Activated T-helper 17 cell treated with anti-CD3 and anti-CD28 coated beads, Interleukin-2, amount 50 U/mL, for 72 hours (primary cell): Measurements from ENCODE around the gene SIPA1. TPM values are rescaled to one million over a fixed set of nuclear protein-coding genes. Genes with fewer than 3 reads are reported as not detected.
"Not testable (repeated sequence)": the region's sequence is repeated elsewhere in the genome, so short reads cannot be mapped to it uniquely, and the experiment has no call there.

ENCODE experiments used
- ATAC-seq: fragments of 150-1000 bp; cut with Tn5 transposase; replicated peaks from 2 replicates; pipeline ENCODE4 v1.10.0; 2021; ENCODE audit warnings: mild to moderate bottlenecking, moderate library complexity
- H3K27ac Mint-ChIP-seq: one replicate; pipeline ENCODE4 v1.8.0; 2022; ENCODE audit warnings: mixed read lengths
- H3K27me3 Mint-ChIP-seq: one replicate; pipeline ENCODE4 v1.8.0; 2022; ENCODE audit warnings: mixed read lengths
- H3K36me3 Mint-ChIP-seq: one replicate; pipeline ENCODE4 v1.8.0; 2022; ENCODE audit warnings: low read depth, mild to moderate bottlenecking, mixed read lengths
- H3K4me1 Mint-ChIP-seq: one replicate; pipeline ENCODE4 v1.8.0; 2022; ENCODE audit warnings: mixed read lengths
- H3K4me3 Mint-ChIP-seq: one replicate; pipeline ENCODE4 v1.8.0; 2022; ENCODE audit warnings: mild to moderate bottlenecking, mixed read lengths
- H3K9me3 Mint-ChIP-seq: one replicate; pipeline ENCODE4 v1.8.0; 2022; ENCODE audit warnings: mixed read lengths
- total RNA-seq, 2 donors: library from RNA; stranded (reverse); gene quantifications; one replicate each; pipeline ENCODE4 v1.2.3, GENCODE V29; 2022

Gene SIPA1
- total RNA-seq, 2 donors from 2014 or later = 135 to 144 TPM

GRCh38 chr11:65651589-65652510, 13.9 kb downstream of the SIPA1 start:
- peak overlapping the region; percentile 87 for H3K27ac Mint-ChIP-seq
- peaks cover 93% of the 10 kb centered on the region for H3K36me3 Mint-ChIP-seq
- no peak for ATAC-seq
- no peaks in the 10 kb centered on the region for H3K9me3 Mint-ChIP-seq
- peak overlapping the region; percentile 78 for H3K4me3 Mint-ChIP-seq
- peaks cover 31% of the 10 kb centered on the region for H3K4me1 Mint-ChIP-seq
- H3K27me3 Mint-ChIP-seq = no peaks in the 10 kb centered on the region

GRCh38 chr11:65652511-65653228, 14.8 kb downstream of the SIPA1 start:
- H3K27ac Mint-ChIP-seq = peak overlapping the region; percentile 87
- ATAC-seq = peak; percentile 90
- H3K36me3 Mint-ChIP-seq = peaks cover 99% of the 10 kb centered on the region

GRCh38 chr11:65653229-65654225, 15.6 kb downstream of the SIPA1 start:
- no peak for ATAC-seq
- Mint-ChIP-seq H3K9me3 (no peaks in the 10 kb centered on the region), H3K36me3 (peaks cover 99% of the 10 kb centered on the region), H3K4me3 (peak overlapping the region; percentile 78), H3K4me1 (peaks cover 35% of the 10 kb centered on the region), H3K27me3 (no peaks in the 10 kb centered on the region), H3K27ac (peak overlapping the region; percentile 87)

More at GRCh38 chr11:65652511-65653228, 14.8 kb downstream of the SIPA1 start:
- peak overlapping the region; percentile 78 for H3K4me3 Mint-ChIP-seq
- no peaks in the 10 kb centered on the region for H3K9me3 Mint-ChIP-seq
- no peaks in the 10 kb centered on the region for H3K27me3 Mint-ChIP-seq
- H3K4me1 Mint-ChIP-seq = peaks cover 35% of the 10 kb centered on the region

GRCh38 chr11:65654375-65655349, 16.8 kb downstream of the SIPA1 start:
- Mint-ChIP-seq H3K27ac (peak overlapping the region; percentile 48), H3K4me3 (peak overlapping the region; percentile 11), H3K9me3 (no peaks in the 10 kb centered on the region), H3K36me3 (peaks cover 99% of the 10 kb centered on the region), H3K4me1 (peaks cover 47% of the 10 kb centered on the region), H3K27me3 (no peaks in the 10 kb centered on the region)
- ATAC-seq = no peak

DNA sequence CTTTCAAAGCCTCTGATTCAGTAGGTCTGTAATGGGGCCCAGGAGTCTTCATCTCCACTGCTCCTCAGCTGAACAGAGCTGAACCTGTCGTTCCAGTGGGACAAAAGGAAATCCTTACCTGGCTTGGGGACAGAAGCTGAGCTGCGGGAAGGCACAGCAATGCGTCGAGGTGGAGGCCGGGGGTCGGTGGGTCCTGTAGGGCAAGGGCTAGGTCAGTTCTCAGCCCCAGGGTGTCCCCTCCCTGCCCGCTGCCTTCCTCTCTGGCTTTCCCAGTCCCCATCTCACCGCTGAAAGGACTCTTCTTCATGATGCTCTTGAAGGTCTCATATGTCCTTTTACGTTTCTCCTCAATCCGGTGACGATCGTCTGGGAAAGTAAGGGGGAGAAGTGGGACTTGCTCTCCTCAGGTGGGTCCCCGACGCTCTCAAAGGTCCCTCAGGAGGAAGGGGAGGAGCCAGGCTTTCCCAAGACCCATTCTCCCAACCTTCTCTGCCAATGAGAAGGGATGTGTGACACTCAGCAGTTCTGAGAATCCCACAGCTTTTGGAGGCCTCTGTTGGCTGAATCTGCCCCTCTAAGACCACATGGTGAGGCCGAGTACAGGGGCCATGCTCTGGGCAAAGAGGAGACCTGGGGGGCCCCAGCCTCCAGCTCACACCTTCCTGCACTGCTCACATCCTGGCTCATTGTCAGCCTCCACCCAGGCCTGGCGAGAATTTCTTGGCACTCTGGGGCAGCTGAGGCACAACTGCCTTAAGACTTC, 17.9 kb downstream of the SIPA1 start:
- peaks cover 54% of the 10 kb centered on the region for H3K4me1 Mint-ChIP-seq
- peaks cover 99% of the 10 kb centered on the region for H3K36me3 Mint-ChIP-seq
- ATAC-seq = no peak
- peak overlapping the region; percentile 48 for H3K27ac Mint-ChIP-seq
- no peaks in the 10 kb centered on the region for H3K9me3 Mint-ChIP-seq
- H3K27me3 Mint-ChIP-seq = no peaks in the 10 kb centered on the region
- H3K4me3 Mint-ChIP-seq = peak overlapping the region; percentile 11

DNA sequence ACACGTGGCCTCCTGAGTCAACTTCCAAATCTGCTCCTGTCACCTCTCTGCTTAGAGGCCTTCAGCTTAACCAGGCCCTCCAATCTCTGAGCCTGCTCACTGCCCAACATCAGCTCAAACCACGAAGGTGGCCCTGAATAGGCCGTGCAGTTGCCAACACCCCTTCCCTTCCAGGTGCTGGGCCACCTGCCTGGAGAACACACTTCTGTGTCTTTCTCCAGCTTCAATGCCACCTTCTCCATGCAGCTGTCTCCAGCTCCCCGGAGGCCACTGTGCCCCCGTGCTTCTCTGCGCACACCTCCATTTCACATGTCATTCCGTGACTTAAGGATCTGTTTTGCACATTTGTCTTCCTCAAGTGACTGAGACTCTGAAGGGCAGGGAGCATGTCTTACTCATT, 19.5 kb downstream of the SIPA1 start:
- Mint-ChIP-seq H3K9me3 (no peaks in the 10 kb centered on the region), H3K27ac (peak overlapping the region; percentile 72), H3K4me3 (no peak overlapping the region), H3K4me1 (peaks cover 44% of the 10 kb centered on the region), H3K27me3 (no peaks in the 10 kb centered on the region), H3K36me3 (peaks cover 98% of the 10 kb centered on the region)
- no peak for ATAC-seq

DNA sequence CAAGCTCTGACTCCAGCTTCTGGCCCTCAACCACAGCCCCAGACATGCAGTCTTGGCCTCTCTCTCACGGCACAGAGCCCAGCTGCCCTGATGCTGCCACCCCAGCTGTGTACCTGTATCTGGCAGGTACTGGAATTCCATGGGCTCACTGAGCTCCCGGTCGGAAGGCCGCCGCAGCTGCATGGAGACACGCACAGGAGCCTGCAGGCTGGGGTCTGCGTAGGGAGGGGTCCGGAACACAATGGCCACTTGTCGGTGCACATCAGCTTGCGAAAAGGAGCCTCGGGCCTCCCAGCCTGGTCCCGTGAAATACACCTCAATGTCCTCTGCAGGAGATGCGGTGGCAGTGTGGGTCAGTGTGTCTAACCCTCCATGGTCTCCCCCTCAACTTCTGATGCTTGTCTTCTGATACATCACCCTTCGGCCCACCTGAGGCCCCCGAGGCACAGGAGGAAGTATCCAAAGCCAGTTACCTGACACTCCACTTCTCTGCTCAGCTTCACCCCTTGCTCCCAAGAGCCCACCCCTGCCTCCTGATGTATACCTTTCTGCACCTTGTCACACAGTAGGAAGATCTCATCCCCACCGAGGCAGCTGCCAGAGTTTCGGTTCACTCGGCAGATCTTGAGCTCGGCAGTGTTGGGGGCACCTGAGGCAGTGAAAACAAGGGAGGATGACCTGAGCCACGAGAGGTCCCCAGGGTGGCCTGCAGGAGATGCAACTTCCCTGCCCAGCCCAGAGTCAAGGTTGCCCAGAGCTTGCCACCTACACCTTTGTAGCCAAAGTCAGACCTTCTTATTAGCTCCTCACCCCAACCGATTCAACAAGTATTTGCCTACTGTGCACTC, 20.5 kb downstream of the SIPA1 start:
- peak overlapping the region; percentile 79 for H3K27ac Mint-ChIP-seq
- no peaks in the 10 kb centered on the region for H3K9me3 Mint-ChIP-seq
- peaks cover 89% of the 10 kb centered on the region for H3K36me3 Mint-ChIP-seq
- H3K27me3 Mint-ChIP-seq = no peaks in the 10 kb centered on the region
- peaks cover 37% of the 10 kb centered on the region for H3K4me1 Mint-ChIP-seq
- no peak for ATAC-seq
- H3K4me3 Mint-ChIP-seq = peak overlapping the region; percentile 65

DNA sequence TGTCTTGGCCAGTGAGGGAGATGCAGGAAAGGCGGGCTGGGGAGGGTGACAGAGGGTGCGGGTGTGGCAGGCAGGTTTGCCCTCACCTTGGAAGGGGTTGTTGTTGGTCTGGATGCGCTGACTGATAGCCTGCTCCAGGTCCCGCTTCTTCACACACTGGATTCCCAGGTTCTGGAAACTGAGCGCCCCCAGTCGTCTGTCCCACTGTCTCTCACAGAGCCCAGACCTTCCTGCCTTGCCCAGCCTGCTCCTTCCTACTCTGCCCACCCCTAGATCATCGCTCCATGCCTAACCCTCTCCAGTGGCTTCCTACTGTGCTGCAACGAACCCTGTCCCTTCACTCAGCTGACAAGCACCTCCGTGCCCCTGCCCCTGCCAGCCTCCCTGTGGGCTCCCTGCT, 22.1 kb downstream of the SIPA1 start:
- Mint-ChIP-seq H3K4me1 (peaks cover 36% of the 10 kb centered on the region), H3K27ac (peak overlapping the region; percentile 79), H3K9me3 (no peaks in the 10 kb centered on the region), H3K4me3 (peak overlapping the region; percentile 65), H3K27me3 (no peaks in the 10 kb centered on the region), H3K36me3 (peaks cover 73% of the 10 kb centered on the region)
- ATAC-seq = no peak

- H3K36me3 Mint-ChIP-seq = peaks cover 64% of the 10 kb centered on the region
- not testable (repeated sequence) for ATAC-seq, H3K27me3 Mint-ChIP-seq, H3K27ac Mint-ChIP-seq, H3K9me3 Mint-ChIP-seq
- peak overlapping the region; percentile 81 for H3K4me3 Mint-ChIP-seq
- H3K4me1 Mint-ChIP-seq = peaks cover 33% of the 10 kb centered on the region
These were observed 23.0 kb downstream of the SIPA1 start for GRCh38 chr11:65660908-65661307.

DNA sequence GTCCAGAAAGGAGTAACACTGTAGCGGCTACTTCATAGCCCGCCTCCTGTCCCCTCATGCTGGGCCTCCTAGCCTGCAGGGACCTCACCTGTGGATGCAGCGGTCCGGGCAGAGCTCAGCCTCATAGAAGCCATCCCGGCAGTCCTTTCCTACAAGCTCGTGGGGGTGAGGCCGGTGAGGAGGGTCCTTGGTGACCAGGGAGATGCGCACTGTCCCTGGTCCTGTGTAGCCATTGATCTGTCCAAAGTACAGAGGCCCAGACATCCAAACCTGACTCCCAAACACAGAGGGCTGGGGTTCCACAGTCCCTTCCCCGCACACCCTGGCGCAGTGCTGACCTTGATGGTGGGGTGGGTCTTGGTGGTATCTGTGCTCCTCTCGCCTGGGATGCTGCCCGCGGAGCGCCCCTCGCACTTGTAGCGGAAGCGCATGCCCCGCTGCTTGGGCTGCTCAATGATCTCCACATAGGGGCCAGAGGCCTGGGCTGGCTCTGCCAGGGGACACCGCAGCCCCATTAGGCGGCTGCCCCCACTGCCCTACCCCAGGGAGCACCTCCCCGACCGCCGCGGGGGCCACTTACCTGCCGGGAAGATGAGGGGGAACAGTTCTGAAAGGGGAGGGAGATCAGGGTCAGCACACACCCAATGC, 23.8 kb downstream of the SIPA1 start:
- H3K4me1 Mint-ChIP-seq = peaks cover 28% of the 10 kb centered on the region

DNA sequence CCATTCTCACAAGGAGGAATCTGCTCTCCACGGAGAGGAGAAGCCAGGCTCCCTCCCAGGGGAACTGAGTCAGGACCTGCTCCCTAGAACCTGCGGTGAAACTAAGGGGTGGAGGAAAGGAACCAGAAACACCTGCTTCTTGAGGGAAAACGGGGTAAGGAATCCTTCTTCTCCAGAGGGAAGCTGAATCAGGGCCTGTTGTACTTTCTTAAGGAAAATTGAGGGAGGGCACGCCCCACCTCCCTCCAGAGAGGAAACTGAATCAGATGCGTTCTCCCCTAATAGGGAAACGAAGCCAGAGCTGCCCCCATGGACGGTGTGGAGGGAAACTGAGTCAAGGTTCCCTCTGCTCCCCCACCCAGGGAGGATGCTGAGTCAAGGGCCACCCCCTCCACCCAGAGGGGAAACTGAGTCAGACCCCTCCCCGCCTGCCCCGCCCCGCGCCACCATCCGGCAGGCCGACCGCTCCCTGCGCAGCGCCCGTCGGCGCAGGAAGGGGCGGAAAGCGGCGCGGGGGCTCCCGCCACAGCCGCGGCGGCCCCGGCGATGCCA, 24.4 kb downstream of the SIPA1 start:
- Mint-ChIP-seq H3K4me1 (peaks cover 25% of the 10 kb centered on the region), H3K27ac (peak overlapping the region; percentile 83), H3K4me3 (peak overlapping the region; percentile 81), H3K27me3 (no peaks in the 10 kb centered on the region), H3K36me3 (peaks cover 50% of the 10 kb centered on the region), H3K9me3 (no peaks in the 10 kb centered on the region)
- ATAC-seq = peak; percentile 36

More for the DNA sequence above, 23.8 kb downstream of the SIPA1 start:
- no peaks in the 10 kb centered on the region for H3K9me3 Mint-ChIP-seq
- peaks cover 56% of the 10 kb centered on the region for H3K36me3 Mint-ChIP-seq
- no peak for ATAC-seq
- H3K27me3 Mint-ChIP-seq = no peaks in the 10 kb centered on the region
- peak overlapping the region; percentile 81 for H3K4me3 Mint-ChIP-seq
- peak overlapping the region; percentile 83 for H3K27ac Mint-ChIP-seq
